ENCODE results near the gene WNT3A.
A peak's percentile ranks its signal among the peaks of the same experiment; 100 is the strongest.

WNT3A gene

GRCh38 chr1:228003461-228004330 lies 3.1 kb upstream of the WNT3A start:
- no peak for TF ChIP-seq CTCF (IDR thresholded peaks at IDR 0.05; ENCODE audit: extremely low read depth, insufficient read depth, missing control alignments)
- DNase-seq (ENCODE audit: low spot score): peak; percentile 10
- in situ Hi-C loops (cut with MboI; ENCODE audit: low pct_unique_long_range_greater_than_20kb, low sequenced_read_pairs, unreplicated experiment): no loop called here

- peak; percentile 64 for TF ChIP-seq CTCF (IDR thresholded peaks at IDR 0.05; ENCODE audit: extremely low read depth, insufficient read depth, missing control alignments)
- in situ Hi-C loops (cut with MboI; ENCODE audit: low pct_unique_long_range_greater_than_20kb, low sequenced_read_pairs, unreplicated experiment): no loop called here
- peak; percentile 76 for DNase-seq (ENCODE audit: low spot score)
Observed at GRCh38 chr1:228004331-228004855, 2.4 kb upstream of the WNT3A start.

- no peak for TF ChIP-seq CTCF (IDR thresholded peaks at IDR 0.05; ENCODE audit: extremely low read depth, insufficient read depth, missing control alignments)
- in situ Hi-C loops (cut with MboI; ENCODE audit: low pct_unique_long_range_greater_than_20kb, low sequenced_read_pairs, unreplicated experiment): no loop called here
- DNase-seq (ENCODE audit: low spot score): peak; percentile 31
Observed at GRCh38 chr1:228004856-228005462, 1.8 kb upstream of the WNT3A start.

- peak; percentile 27 for DNase-seq (ENCODE audit: low spot score)
- in situ Hi-C loops (cut with MboI; ENCODE audit: low pct_unique_long_range_greater_than_20kb, low sequenced_read_pairs, unreplicated experiment): no loop called here
- no peak for TF ChIP-seq CTCF (IDR thresholded peaks at IDR 0.05; ENCODE audit: extremely low read depth, insufficient read depth, missing control alignments)
Observed at GRCh38 chr1:228005511-228006033, 1.2 kb upstream of the WNT3A start.

GRCh38 chr1:228006034-228006785 lies 588 bp upstream of the WNT3A start:
- no peak for TF ChIP-seq CTCF (IDR thresholded peaks at IDR 0.05; ENCODE audit: extremely low read depth, insufficient read depth, missing control alignments)
- in situ Hi-C loops (cut with MboI; ENCODE audit: low pct_unique_long_range_greater_than_20kb, low sequenced_read_pairs, unreplicated experiment): no loop called here
- peak; percentile 45 for DNase-seq (ENCODE audit: low spot score)

Measured in GM13977 (cell line).